IPS-15b (cell line): ENCODE measurements around the gene RASSF8.

Experiments
- H3K27me3 ChIP-seq: one replicate; pipeline ENCODE4 v1.6.1; 2013; ENCODE audit warnings: low read length; ENCODE audit not compliant: control insufficient read depth, insufficient read depth
- H3K36me3 ChIP-seq: one replicate; pipeline ENCODE4 v1.6.1; 2013; ENCODE audit warnings: low read length; ENCODE audit not compliant: control insufficient read depth, insufficient read depth
- H3K4me1 ChIP-seq: one replicate; pipeline ENCODE4 v1.6.1; 2013; ENCODE audit warnings: mild to moderate bottlenecking, low read length; ENCODE audit not compliant: control insufficient read depth, insufficient read depth
- H3K4me3 ChIP-seq: one replicate; pipeline ENCODE4 v1.5.1; 2013; ENCODE audit warnings: low read depth, low read length
- H3K9ac ChIP-seq: one replicate; pipeline ENCODE4 v1.6.1; 2013; ENCODE audit warnings: low read depth, mild to moderate bottlenecking, low read length
- H3K9me3 ChIP-seq: one replicate; pipeline ENCODE4 v1.6.1; 2013; ENCODE audit warnings: mild to moderate bottlenecking, low read length; ENCODE audit not compliant: control insufficient read depth, insufficient read depth

Gene RASSF8

DNA sequence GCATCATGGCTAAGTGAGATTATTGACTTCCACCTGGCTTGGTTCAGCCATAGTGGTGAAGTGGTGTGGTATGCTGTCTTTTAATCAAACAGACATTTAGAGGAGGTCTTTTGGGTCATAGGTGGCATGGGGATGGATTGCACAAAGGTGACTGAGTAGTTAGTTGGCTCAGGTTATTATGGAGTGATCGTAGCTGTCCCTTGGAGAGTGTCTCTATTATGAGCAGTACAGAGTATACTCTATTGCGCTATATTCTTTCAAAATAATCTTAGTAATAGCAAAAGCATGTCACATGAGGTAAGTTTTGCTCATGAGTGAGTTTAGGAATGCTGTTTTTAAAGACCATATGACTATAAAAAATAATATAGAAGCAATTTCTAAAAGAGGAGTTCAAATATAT, 60.4 kb downstream of the RASSF8 start:
- no peak overlapping the region for H3K4me3 ChIP-seq
- no peaks in the 10 kb centered on the region for H3K27me3 ChIP-seq
- H3K9me3 ChIP-seq: no peaks in the 10 kb centered on the region
- H3K36me3 ChIP-seq: no peaks in the 10 kb centered on the region
- peaks cover 18% of the 10 kb centered on the region for H3K4me1 ChIP-seq
- H3K9ac ChIP-seq: no peak overlapping the region

DNA sequence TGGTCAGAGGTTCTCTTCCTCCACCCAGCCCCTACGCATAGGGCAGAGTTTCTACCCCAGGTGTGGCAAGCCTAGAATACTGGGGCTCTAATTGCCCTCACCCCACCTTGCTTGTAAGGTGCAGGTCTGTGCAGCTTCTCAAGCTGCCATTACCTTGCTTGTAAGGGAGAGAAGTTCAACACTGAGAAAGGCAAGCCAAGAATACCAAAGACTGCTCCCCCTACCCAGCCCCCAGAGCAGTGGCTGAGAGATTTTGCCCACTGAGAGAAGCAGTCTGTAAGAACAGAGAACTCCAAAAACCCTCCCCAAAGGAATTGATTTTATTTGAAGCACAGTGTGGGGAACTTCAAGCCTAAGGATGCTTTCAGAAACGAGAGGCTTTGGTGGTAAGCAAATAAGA, 63.1 kb downstream of the RASSF8 start:
- H3K4me3 ChIP-seq: no peak overlapping the region
- no peaks in the 10 kb centered on the region for H3K36me3 ChIP-seq
- H3K4me1 ChIP-seq: peaks cover 11% of the 10 kb centered on the region
- H3K9ac ChIP-seq: no peak overlapping the region
- no peaks in the 10 kb centered on the region for H3K27me3 ChIP-seq
- no peaks in the 10 kb centered on the region for H3K9me3 ChIP-seq

GRCh38 chr12:26022043-26022442, 63.6 kb downstream of the RASSF8 start:
- Histone ChIP-seq H3K27me3 (no peaks in the 10 kb centered on the region), H3K9me3 (no peaks in the 10 kb centered on the region), H3K4me1 (peaks cover 11% of the 10 kb centered on the region), H3K9ac (no peak overlapping the region), H3K4me3 (no peak overlapping the region), H3K36me3 (no peaks in the 10 kb centered on the region)

DNA sequence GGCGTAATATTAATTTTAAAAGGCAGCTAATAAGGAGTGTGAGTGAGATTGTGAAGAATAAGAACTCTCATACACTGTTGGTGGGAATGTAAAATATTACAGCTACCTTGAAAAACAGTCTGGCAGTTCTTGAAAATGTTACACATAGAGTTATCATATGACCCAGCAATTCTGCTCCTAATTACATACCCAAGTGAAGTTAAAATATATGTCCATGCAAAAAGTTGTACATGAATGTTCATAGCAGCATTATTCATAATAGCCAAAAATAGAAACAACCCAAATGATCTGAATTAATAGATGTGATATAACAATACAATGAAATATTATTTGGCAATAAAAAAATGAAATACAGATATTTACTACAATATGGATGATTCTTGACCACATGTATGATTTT, 68.2 kb downstream of the RASSF8 start:
- no peaks in the 10 kb centered on the region for H3K27me3 ChIP-seq
- no peak overlapping the region for H3K9ac ChIP-seq
- no peaks in the 10 kb centered on the region for H3K36me3 ChIP-seq
- no peaks in the 10 kb centered on the region for H3K9me3 ChIP-seq
- no peak overlapping the region for H3K4me3 ChIP-seq
- peaks cover 3% of the 10 kb centered on the region for H3K4me1 ChIP-seq

- no peaks in the 10 kb centered on the region for H3K27me3 ChIP-seq
- H3K4me1 ChIP-seq: no peaks in the 10 kb centered on the region
- no peaks in the 10 kb centered on the region for H3K36me3 ChIP-seq
- H3K9ac ChIP-seq: no peak overlapping the region
- H3K9me3 ChIP-seq: no peaks in the 10 kb centered on the region
- H3K4me3 ChIP-seq: no peak overlapping the region
Measured at GRCh38 chr12:26027401-26027800, 68.9 kb downstream of the RASSF8 start.

GRCh38 chr12:26028953-26029735, 70.7 kb downstream of the RASSF8 start:
- Histone ChIP-seq H3K4me3 (no peak overlapping the region), H3K36me3 (no peaks in the 10 kb centered on the region), H3K9ac (no peak overlapping the region), H3K9me3 (no peaks in the 10 kb centered on the region), H3K27me3 (no peaks in the 10 kb centered on the region), H3K4me1 (no peaks in the 10 kb centered on the region)

GRCh38 chr12:26029736-26030022, 71.2 kb downstream of the RASSF8 start:
- H3K9me3 ChIP-seq: no peaks in the 10 kb centered on the region
- H3K27me3 ChIP-seq: no peaks in the 10 kb centered on the region
- no peaks in the 10 kb centered on the region for H3K4me1 ChIP-seq
- H3K4me3 ChIP-seq: no peak overlapping the region
- H3K36me3 ChIP-seq: no peaks in the 10 kb centered on the region
- no peak overlapping the region for H3K9ac ChIP-seq

- Histone ChIP-seq H3K9me3 (no peaks in the 10 kb centered on the region), H3K36me3 (no peaks in the 10 kb centered on the region), H3K27me3 (no peaks in the 10 kb centered on the region), H3K4me1 (no peaks in the 10 kb centered on the region), H3K9ac (no peak overlapping the region), H3K4me3 (no peak overlapping the region)
Measured at GRCh38 chr12:26030371-26030770, 71.9 kb downstream of the RASSF8 start.

GRCh38 chr12:26031318-26031717, 72.8 kb downstream of the RASSF8 start:
- no peaks in the 10 kb centered on the region for H3K4me1 ChIP-seq
- no peak overlapping the region for H3K4me3 ChIP-seq
- H3K9ac ChIP-seq: no peak overlapping the region
- H3K36me3 ChIP-seq: no peaks in the 10 kb centered on the region
- no peaks in the 10 kb centered on the region for H3K27me3 ChIP-seq
- H3K9me3 ChIP-seq: no peaks in the 10 kb centered on the region

DNA sequence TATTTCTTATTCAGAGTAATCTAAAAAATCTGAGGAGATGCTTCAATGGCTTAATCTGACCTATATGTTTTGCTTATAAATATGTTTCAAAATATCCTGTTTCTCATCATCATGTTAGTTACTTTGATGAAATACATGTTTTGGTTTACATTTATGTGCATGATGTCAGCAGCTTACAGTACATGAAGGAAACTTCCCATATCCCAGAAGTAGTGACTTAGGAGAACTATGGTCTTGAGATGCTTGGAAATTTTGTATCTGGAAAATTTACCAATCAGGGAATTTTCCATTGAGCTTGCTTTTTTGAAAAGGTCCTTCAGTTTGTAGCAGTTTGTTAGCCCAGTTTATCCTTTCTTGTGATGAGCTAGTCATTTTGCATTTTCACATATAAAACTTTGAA, 73.3 kb downstream of the RASSF8 start:
- Histone ChIP-seq H3K9me3 (no peaks in the 10 kb centered on the region), H3K9ac (no peak overlapping the region), H3K27me3 (no peaks in the 10 kb centered on the region), H3K4me3 (no peak overlapping the region), H3K4me1 (no peaks in the 10 kb centered on the region), H3K36me3 (no peaks in the 10 kb centered on the region)

- Histone ChIP-seq H3K9me3 (no peaks in the 10 kb centered on the region), H3K4me3 (no peak overlapping the region), H3K27me3 (no peaks in the 10 kb centered on the region), H3K9ac (no peak overlapping the region), H3K36me3 (no peaks in the 10 kb centered on the region), H3K4me1 (no peaks in the 10 kb centered on the region)
Measured at GRCh38 chr12:26032290-26032689, 73.8 kb downstream of the RASSF8 start.

DNA sequence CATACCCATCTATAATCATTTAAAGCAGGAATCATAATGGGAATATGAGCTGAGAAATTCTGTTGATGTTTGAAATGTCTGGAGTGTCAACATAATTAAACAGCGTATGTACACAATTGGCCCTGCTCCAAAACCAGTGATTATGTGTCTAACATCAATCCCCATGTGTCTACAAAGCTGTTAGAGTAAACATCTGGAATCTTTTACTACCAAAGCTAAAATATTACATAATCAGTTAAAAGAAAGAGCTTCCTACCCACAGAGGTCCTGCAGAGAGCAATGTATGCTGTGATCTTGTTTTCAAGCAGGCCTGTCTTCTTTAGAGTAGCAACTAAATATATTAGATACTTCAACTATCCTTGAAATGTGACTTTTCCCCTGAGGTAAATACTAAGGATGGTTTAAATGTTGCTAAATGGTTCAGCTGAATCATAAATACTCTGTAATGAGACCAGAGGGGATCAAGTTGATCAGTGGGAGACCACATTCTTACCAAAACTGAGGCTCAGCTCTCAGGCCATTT, 74.3 kb downstream of the RASSF8 start:
- Histone ChIP-seq H3K36me3 (no peaks in the 10 kb centered on the region), H3K9me3 (no peaks in the 10 kb centered on the region), H3K27me3 (no peaks in the 10 kb centered on the region), H3K4me1 (no peaks in the 10 kb centered on the region), H3K9ac (no peak overlapping the region), H3K4me3 (no peak overlapping the region)
